Activated CD4-positive, alpha-beta memory T cell treated with anti-CD3 and anti-CD28 coated beads, Interleukin-2, amount 10 ng/mL, durations not matched to agents 7 days and 5 days (primary cell): ENCODE results near the gene SURF2. TPM values are rescaled to one million over a fixed set of nuclear protein-coding genes. Genes with fewer than 3 reads are reported as not detected.
A peak's percentile ranks its signal among the peaks of the same experiment; 100 is the strongest.

ENCODE experiments used
- CTCF ChIA-PET: fragments of 350-600 bp; sonication (Branson Sonifier 250); formaldehyde crosslinking; loops from one replicate; lab custom pipeline; 2021; ENCODE audit warnings: antibody characterized with exemption, inconsistent platforms; lab: Charles Lee
- POLR2A ChIA-PET: fragments of 350-600 bp; sonication (Branson Sonifier 250); formaldehyde crosslinking; loops from one replicate; lab custom pipeline; 2021; ENCODE audit warnings: antibody characterized with exemption; lab: Charles Lee
- DNase-seq: peaks from one replicate; pipeline ENCODE4 v3.0.0-alpha.2; 2020
- H3K27ac Mint-ChIP-seq: one replicate; pipeline ENCODE4 v1.8.0; 2021; ENCODE audit warnings: mild to moderate bottlenecking, mixed read lengths
- H3K27me3 Mint-ChIP-seq: one replicate; pipeline ENCODE4 v1.8.0; 2021; ENCODE audit warnings: mixed read lengths
- H3K36me3 Mint-ChIP-seq: one replicate; pipeline ENCODE4 v1.8.0; 2021; ENCODE audit warnings: low read depth, mixed read lengths
- H3K4me1 Mint-ChIP-seq: one replicate; pipeline ENCODE4 v1.8.0; 2021; ENCODE audit warnings: mixed read lengths
- H3K4me3 Mint-ChIP-seq: one replicate; pipeline ENCODE4 v1.8.0; 2021; ENCODE audit warnings: mild to moderate bottlenecking, mixed read lengths
- H3K9me3 Mint-ChIP-seq: one replicate; pipeline ENCODE4 v1.8.0; 2021; ENCODE audit warnings: mixed read lengths
- total RNA-seq, 2 experiments: library from RNA; stranded (reverse); gene quantifications; one replicate each; pipeline ENCODE4 v1.2.3, GENCODE V29; 2021

Gene SURF2
- total RNA-seq, 2 experiments from 2014 or later, result 10.2 TPM

GRCh38 chr9:133396952-133397351, 40.6 kb downstream of the SURF2 start:
- CTCF ChIA-PET, result interaction anchor here (1.2 kb wide), 1 partner anchor 11 kb away, joined by 3 read pairs; no protein-coding TSS in a partner anchor
- Mint-ChIP-seq H3K4me3 (no peak overlapping the region), H3K27me3 (peaks cover 3% of the 10 kb centered on the region), H3K9me3 (no peaks in the 10 kb centered on the region), H3K27ac (no peak overlapping the region), H3K36me3 (no peaks in the 10 kb centered on the region), H3K4me1 (peaks cover 2% of the 10 kb centered on the region)
- POLR2A ChIA-PET, result no interaction called here
- no peak for DNase-seq

- ChIA-PET POLR2A (no interaction called here), CTCF (interaction anchor here (1.2 kb wide), 1 partner anchor 12 kb away, joined by 3 read pairs; no protein-coding TSS in a partner anchor)
- H3K27ac Mint-ChIP-seq, result no peak overlapping the region
- H3K27me3 Mint-ChIP-seq, result peaks cover 3% of the 10 kb centered on the region
- peaks cover 3% of the 10 kb centered on the region for H3K4me1 Mint-ChIP-seq
- no peaks in the 10 kb centered on the region for H3K36me3 Mint-ChIP-seq
- DNase-seq, result no peak
- no peaks in the 10 kb centered on the region for H3K9me3 Mint-ChIP-seq
- H3K4me3 Mint-ChIP-seq, result no peak overlapping the region
These were observed 41.0 kb downstream of the SURF2 start for GRCh38 chr9:133397370-133397769.

GRCh38 chr9:133397895-133398294, 41.5 kb downstream of the SURF2 start:
- peaks cover 3% of the 10 kb centered on the region for H3K4me1 Mint-ChIP-seq
- DNase-seq, result no peak
- no peak overlapping the region for H3K4me3 Mint-ChIP-seq
- POLR2A ChIA-PET, result interaction anchor here (1.0 kb wide), 1 partner anchor 21 kb away, joined by 4 read pairs; the partner anchor contains the start of gene STKLD1
- H3K36me3 Mint-ChIP-seq, result no peaks in the 10 kb centered on the region
- H3K9me3 Mint-ChIP-seq, result no peaks in the 10 kb centered on the region
- peaks cover 3% of the 10 kb centered on the region for H3K27me3 Mint-ChIP-seq
- CTCF ChIA-PET, result no interaction called here
- no peak overlapping the region for H3K27ac Mint-ChIP-seq

GRCh38 chr9:133400292-133400691, 43.9 kb downstream of the SURF2 start:
- Mint-ChIP-seq H3K27ac (no peak overlapping the region), H3K9me3 (no peaks in the 10 kb centered on the region), H3K4me1 (peaks cover 3% of the 10 kb centered on the region), H3K27me3 (peaks cover 3% of the 10 kb centered on the region), H3K4me3 (no peak overlapping the region), H3K36me3 (peaks cover 1% of the 10 kb centered on the region)
- DNase-seq, result no peak
- ChIA-PET POLR2A (interaction anchor here (0.6 to 1.3 kb wide), 2 partner anchors 20 to 42 kb away, joined by 3 read pairs; no protein-coding TSS in a partner anchor), CTCF (interaction anchor here (0.9 kb wide), 1 partner anchor 74 kb away, joined by 3 read pairs; no protein-coding TSS in a partner anchor)

- POLR2A ChIA-PET, result interaction anchor here (0.6 to 1.5 kb wide), 3 partner anchors 15 to 45 kb away, joined by 3 read pairs; partner anchors contain the start of genes SURF1 and SURF2
- Mint-ChIP-seq H3K27me3 (peaks cover 3% of the 10 kb centered on the region), H3K27ac (no peak overlapping the region), H3K4me3 (no peak overlapping the region), H3K36me3 (peaks cover 13% of the 10 kb centered on the region), H3K4me1 (peaks cover 3% of the 10 kb centered on the region), H3K9me3 (no peaks in the 10 kb centered on the region)
- DNase-seq, result no peak
- CTCF ChIA-PET, result no interaction called here
These were observed 45.2 kb downstream of the SURF2 start for GRCh38 chr9:133401588-133401987.

GRCh38 chr9:133402689-133403088, 46.3 kb downstream of the SURF2 start:
- H3K9me3 Mint-ChIP-seq, result no peaks in the 10 kb centered on the region
- no peaks in the 10 kb centered on the region for H3K27me3 Mint-ChIP-seq
- CTCF ChIA-PET, result interaction anchor here (1.4 kb wide), 1 partner anchor 25 kb away, joined by 4 read pairs; no protein-coding TSS in a partner anchor
- peaks cover 22% of the 10 kb centered on the region for H3K36me3 Mint-ChIP-seq
- H3K4me3 Mint-ChIP-seq, result no peak overlapping the region
- POLR2A ChIA-PET, result interaction anchor here (0.8 to 1.6 kb wide), 4 partner anchors 12 to 43 kb away, joined by 3 to 4 read pairs (median 4); no protein-coding TSS in a partner anchor
- H3K27ac Mint-ChIP-seq, result no peak overlapping the region
- H3K4me1 Mint-ChIP-seq, result peaks cover 12% of the 10 kb centered on the region
- DNase-seq, result no peak

- peaks cover 28% of the 10 kb centered on the region for H3K36me3 Mint-ChIP-seq
- no peak overlapping the region for H3K4me3 Mint-ChIP-seq
- H3K27ac Mint-ChIP-seq, result no peak overlapping the region
- peaks cover 12% of the 10 kb centered on the region for H3K4me1 Mint-ChIP-seq
- POLR2A ChIA-PET, result interaction anchor here (0.5 to 1.1 kb wide), 3 partner anchors 29 to 218 kb away, joined by 3 read pairs; no protein-coding TSS in a partner anchor
- no peaks in the 10 kb centered on the region for H3K27me3 Mint-ChIP-seq
- peak; percentile 67 for DNase-seq
- H3K9me3 Mint-ChIP-seq, result no peaks in the 10 kb centered on the region
- CTCF ChIA-PET, result interaction anchor here (0.7 to 1.9 kb wide), 4 partner anchors 14 to 218 kb away, joined by 3 to 10 read pairs (median 4); partner anchors contain the start of gene REXO4
These were observed 47.6 kb downstream of the SURF2 start for GRCh38 chr9:133403766-133404453.

- CTCF ChIA-PET, result interaction anchor here (0.6 to 1.9 kb wide), 5 partner anchors 13 to 224 kb away, joined by 3 to 10 read pairs (median 4); partner anchors contain the start of gene REXO4
- Mint-ChIP-seq H3K27me3 (no peaks in the 10 kb centered on the region), H3K36me3 (peaks cover 34% of the 10 kb centered on the region), H3K27ac (no peak overlapping the region), H3K4me3 (no peak overlapping the region), H3K4me1 (peaks cover 12% of the 10 kb centered on the region), H3K9me3 (no peaks in the 10 kb centered on the region)
- POLR2A ChIA-PET, result interaction anchor here (0.5 to 1.1 kb wide), 3 partner anchors 30 to 219 kb away, joined by 3 read pairs; no protein-coding TSS in a partner anchor
- DNase-seq, result no peak
These were observed 48.2 kb downstream of the SURF2 start for GRCh38 chr9:133404454-133405002.

- H3K27ac Mint-ChIP-seq, result no peak overlapping the region
- no peak overlapping the region for H3K4me3 Mint-ChIP-seq
- no peaks in the 10 kb centered on the region for H3K9me3 Mint-ChIP-seq
- H3K36me3 Mint-ChIP-seq, result peaks cover 45% of the 10 kb centered on the region
- H3K27me3 Mint-ChIP-seq, result no peaks in the 10 kb centered on the region
- no peak for DNase-seq
- H3K4me1 Mint-ChIP-seq, result peaks cover 12% of the 10 kb centered on the region
- CTCF ChIA-PET, result interaction anchor here (0.9 to 1.9 kb wide), 6 partner anchors 10 to 219 kb away, joined by 3 to 10 read pairs (median 4); no protein-coding TSS in a partner anchor
- POLR2A ChIA-PET, result no interaction called here
These were observed 49.4 kb downstream of the SURF2 start for GRCh38 chr9:133405508-133406438.

- Mint-ChIP-seq H3K27ac (peak overlapping the region; percentile 66), H3K27me3 (no peaks in the 10 kb centered on the region), H3K36me3 (peaks cover 51% of the 10 kb centered on the region), H3K9me3 (no peaks in the 10 kb centered on the region), H3K4me1 (peaks cover 12% of the 10 kb centered on the region), H3K4me3 (no peak overlapping the region)
- peak; percentile 82 for DNase-seq
- ChIA-PET CTCF (interaction anchor here (0.9 to 1.3 kb wide), 4 partner anchors 10 to 80 kb away, joined by 3 to 5 read pairs (median 4); no protein-coding TSS in a partner anchor), POLR2A (no interaction called here)
These were observed 50.3 kb downstream of the SURF2 start for GRCh38 chr9:133406480-133407307.

GRCh38 chr9:133408042-133408441, 51.7 kb downstream of the SURF2 start:
- H3K27me3 Mint-ChIP-seq, result no peaks in the 10 kb centered on the region
- H3K4me1 Mint-ChIP-seq, result peaks cover 10% of the 10 kb centered on the region
- no peaks in the 10 kb centered on the region for H3K9me3 Mint-ChIP-seq

More at GRCh38 chr9:133408042-133408441, 51.7 kb downstream of the SURF2 start:
- Mint-ChIP-seq H3K36me3 (peaks cover 56% of the 10 kb centered on the region), H3K27ac (no peak overlapping the region), H3K4me3 (no peak overlapping the region)
- DNase-seq, result no peak
- ChIA-PET POLR2A (no interaction called here), CTCF (interaction anchor here (1.3 kb wide), 1 partner anchor 79 kb away, joined by 3 read pairs; no protein-coding TSS in a partner anchor)
